IMR-90 (cell line): ENCODE measurements around the gene ADGRL3. TPM values are rescaled to one million over a fixed set of nuclear protein-coding genes. Genes with fewer than 3 reads are reported as not detected.

Source experiments
- ATAC-seq: fragments of 200-7000 bp; cut with Tn5 transposase; 2 replicates; pipeline ENCODE4 v1.9.1; 2020; ENCODE audit warnings: low read depth, mild to moderate bottlenecking, moderate library complexity
- BruUV-seq: library from RNA; stranded (reverse); fragments of 400-500 nt; replicated peaks from 2 replicates; lab custom pipeline; 2021; lab: Mats Ljungman, UMichigan
- CTCF ChIA-PET: fragments of 300-600 bp; formaldehyde crosslinking; extraction: SDS; loops from one replicate; lab custom pipeline; 2021; ENCODE audit warnings: antibody characterized with exemption; lab: Yijun Ruan, JAX
- POLR2A ChIA-PET: fragments of 300-600 bp; sonication (Branson Sonifier 250); formaldehyde crosslinking; loops from one replicate; lab custom pipeline; 2022; ENCODE audit warnings: antibody characterized with exemption; ENCODE audit not compliant: unreplicated experiment; lab: Charles Lee
- DNase-seq: peaks from one replicate; pipeline ENCODE4 v3.0.0; 2013
- H2AFZ ChIP-seq: replicated peaks from 2 replicates; pipeline ENCODE3; 2013; ENCODE audit warnings: low read length, mild to moderate bottlenecking; ENCODE audit not compliant: poor library complexity
- H2AK5ac ChIP-seq: 2 replicates; pipeline ENCODE4 v1.6.1; 2013; ENCODE audit warnings: low read depth, low read length, inconsistent platforms
- H2AK9ac ChIP-seq: replicated peaks from 2 replicates; pipeline ENCODE3; 2013; ENCODE audit warnings: mild to moderate bottlenecking, low read depth, low read length, moderate library complexity; ENCODE audit not compliant: poor library complexity
- H2BK120ac ChIP-seq: 2 replicates; pipeline ENCODE4 v1.6.1; 2013; ENCODE audit warnings: low read depth, low read length, inconsistent platforms
- H2BK15ac ChIP-seq: 3 replicates; pipeline ENCODE4 v1.6.1; 2013; ENCODE audit warnings: low read depth, low read length, inconsistent platforms
- H2BK20ac ChIP-seq: 2 replicates; pipeline ENCODE4 v1.6.1; 2013; ENCODE audit warnings: low read depth, mild to moderate bottlenecking, inconsistent platforms, low read length, moderate library complexity
- H2BK5ac ChIP-seq: 2 replicates; pipeline ENCODE4 v1.6.1; 2013; ENCODE audit warnings: mild to moderate bottlenecking, low read depth, low read length, inconsistent platforms; ENCODE audit not compliant: poor library complexity, severe bottlenecking
- H3K14ac ChIP-seq: replicated peaks from 2 replicates; pipeline ENCODE4 v1.6.1; 2013; ENCODE audit warnings: low read depth, low read length, inconsistent platforms
- H3K18ac ChIP-seq: 2 replicates; pipeline ENCODE4 v1.6.1; 2013; ENCODE audit warnings: low read depth, low read length, control low read depth
- H3K23ac ChIP-seq: 2 replicates; pipeline ENCODE4 v1.6.1; 2013; ENCODE audit warnings: low read depth, low read length, inconsistent platforms
- H3K27ac ChIP-seq: 2 replicates; pipeline ENCODE4 v1.5.1; 2013; ENCODE audit warnings: mild to moderate bottlenecking, control low read depth, low read length; ENCODE audit not compliant: insufficient read depth
- H3K27me3 ChIP-seq: 2 replicates; pipeline ENCODE4 v1.6.1; 2013; ENCODE audit warnings: low read length; ENCODE audit not compliant: control insufficient read depth, insufficient read depth
- H3K36me3 ChIP-seq: 2 replicates; pipeline ENCODE4 v1.6.1; 2013; ENCODE audit warnings: low read length, mixed read lengths; ENCODE audit not compliant: control insufficient read depth, insufficient read depth
- H3K4ac ChIP-seq: 2 replicates; pipeline ENCODE4 v1.6.1; 2013; ENCODE audit warnings: low read depth, low read length, inconsistent platforms
- H3K4me1 ChIP-seq: 2 replicates; pipeline ENCODE4 v1.6.1; 2013; ENCODE audit warnings: low read length, mixed read lengths; ENCODE audit not compliant: control insufficient read depth, insufficient read depth
- H3K4me2 ChIP-seq: 2 replicates; pipeline ENCODE4 v1.6.1; 2013; ENCODE audit warnings: low read depth, mild to moderate bottlenecking, control low read depth, low read length, moderate library complexity
- H3K4me3 ChIP-seq: 2 replicates; pipeline ENCODE4 v1.5.1; 2013; ENCODE audit warnings: low read depth, mild to moderate bottlenecking, control low read depth, low read length, moderate library complexity; ENCODE audit not compliant: insufficient read depth
- H3K56ac ChIP-seq: 2 replicates; pipeline ENCODE4 v1.6.1; 2013; ENCODE audit warnings: low read length, inconsistent platforms; ENCODE audit not compliant: insufficient read depth; ENCODE audit errors: extremely low read depth
- H3K79me1 ChIP-seq, 2 experiments: 2 replicates each; pipeline ENCODE4 v1.6.1; 2013; ENCODE audit warnings: low read length in 2 of 2, inconsistent platforms in 1 of 2, low read depth in 1 of 2
- H3K9ac ChIP-seq: 2 replicates; pipeline ENCODE4 v1.6.1; 2013; ENCODE audit warnings: low read depth, low read length, control low read depth
- H3K9me1 ChIP-seq: 2 replicates; pipeline ENCODE4 v1.6.1; 2013; ENCODE audit warnings: low read length, inconsistent platforms; ENCODE audit not compliant: insufficient read depth
- H3K9me3 ChIP-seq: 2 replicates; pipeline ENCODE4 v1.6.1; 2013; ENCODE audit warnings: low read length; ENCODE audit not compliant: control insufficient read depth, insufficient read depth
- H4K20me1 ChIP-seq: 2 replicates; pipeline ENCODE4 v1.6.1; 2013; ENCODE audit warnings: low read length, inconsistent platforms; ENCODE audit not compliant: insufficient read depth
- H4K5ac ChIP-seq: 2 replicates; pipeline ENCODE4 v1.6.1; 2013; ENCODE audit warnings: mild to moderate bottlenecking, low read depth, low read length, control low read depth
- H4K8ac ChIP-seq, 2 experiments: 2 replicates each; pipeline ENCODE4 v1.6.1; 2013; ENCODE audit warnings: low read depth in 2 of 2, low read length in 2 of 2, control low read depth in 1 of 2, inconsistent platforms in 1 of 2
- H4K91ac ChIP-seq: 2 replicates; pipeline ENCODE4 v1.6.1; 2013; ENCODE audit warnings: low read depth, low read length, inconsistent platforms; ENCODE audit not compliant: insufficient read depth
- BHLHE40 ChIP-seq: fragments of 150-350 bp; IDR thresholded peaks from 2 replicates; pipeline ENCODE4 v1.6.1; 2016; ENCODE audit warnings: mild to moderate bottlenecking, low read depth, low read length
- CEBPB ChIP-seq: IDR thresholded peaks from 2 replicates; pipeline ENCODE4 v1.6.1; 2012; ENCODE audit warnings: low read depth, low read length, improper control_type of control experiment
- CHD1 ChIP-seq: IDR thresholded peaks from 2 replicates; pipeline ENCODE4 v1.6.1; 2012; ENCODE audit warnings: low read depth, low read length, improper control_type of control experiment
- CTCF ChIP-seq: conservative IDR thresholded peaks from 2 replicates; pipeline ENCODE4 v1.5.1; 2012; ENCODE audit warnings: mild to moderate bottlenecking, low read depth, low read length, improper control_type of control experiment
- ELK1 ChIP-seq: fragments of 150-350 bp; IDR thresholded peaks from 2 replicates; pipeline ENCODE4 v1.6.1; 2016; ENCODE audit warnings: low read depth, mild to moderate bottlenecking, low read length, moderate library complexity, borderline replicate concordance
- FOS ChIP-seq: fragments of 150-350 bp; IDR thresholded peaks from 2 replicates; pipeline ENCODE4 v1.6.1; 2016; ENCODE audit warnings: low read depth, low read length
- MAFK ChIP-seq: IDR thresholded peaks from 2 replicates; pipeline ENCODE4 v1.6.1; 2012; ENCODE audit warnings: low read depth, low read length, improper control_type of control experiment
- MAZ ChIP-seq: IDR thresholded peaks from 2 replicates; pipeline ENCODE4 v1.6.1; 2012; ENCODE audit warnings: low read depth, mild to moderate bottlenecking, low read length, improper control_type of control experiment, moderate library complexity, borderline replicate concordance
- MXI1 ChIP-seq: IDR thresholded peaks from 2 replicates; pipeline ENCODE4 v1.6.1; 2012; ENCODE audit warnings: low read depth, mild to moderate bottlenecking, low read length, moderate library complexity, borderline replicate concordance
- NFE2L2 ChIP-seq: fragments of 150-350 bp; IDR thresholded peaks from 2 replicates; pipeline ENCODE4 v1.6.1; 2016; ENCODE audit warnings: low read depth, mild to moderate bottlenecking, low read length
- POLR2A ChIP-seq: IDR thresholded peaks from 2 replicates; pipeline ENCODE4 v1.6.1; 2012; ENCODE audit warnings: mild to moderate bottlenecking, low read depth, low read length
- RAD21 ChIP-seq: IDR thresholded peaks from 2 replicates; pipeline ENCODE4 v1.6.1; 2012; ENCODE audit warnings: low read length, improper control_type of control experiment
- RCOR1 ChIP-seq: IDR thresholded peaks from 2 replicates; pipeline ENCODE4 v1.6.1; 2012; ENCODE audit warnings: mild to moderate bottlenecking, low read length, improper control_type of control experiment; ENCODE audit not compliant: insufficient replicate concordance
- RFX5 ChIP-seq: IDR thresholded peaks from 2 replicates; pipeline ENCODE4 v1.8.0; 2012; ENCODE audit warnings: low read depth, mild to moderate bottlenecking, low read length, moderate library complexity
- WGBS, 2 experiments: methylation state at CpG; one replicate each; pipeline versions ENCODE4 v1.1.5 to v1.1.7; 2013; ENCODE audit warnings: missing lambda C conversion rate in 2 of 2; ENCODE audit not compliant: insufficient read length in 1 of 2; ENCODE audit errors: extremely low coverage in 2 of 2; 5-methylcytosine and 5-hydroxymethylcytosine counted together
- dilution Hi-C: fragments of 300-500 bp; cut with HindIII; formaldehyde crosslinking; loops from one replicate; pipeline ENCODE4 v1.14.3; 2018; ENCODE audit warnings: low sequenced_read_pairs; ENCODE audit not compliant: unreplicated experiment
- in situ Hi-C: fragments of 300-500 bp; cut with MboI; formaldehyde crosslinking; loops from 3 replicates; pipeline ENCODE4 v1.14.3; 2019; ENCODE audit warnings: low sequenced_read_pairs, inconsistent platforms, mixed read lengths
- intact Hi-C: fragments of 100-400 bp; cut with micrococcal nuclease; formaldehyde crosslinking; loops from 2 replicates; pipeline ENCODE4 v1.10.0; 2022
- polyA plus RNA-seq, 3 experiments: library from polyadenylated mRNA; depleted of rRNA; stranded (reverse); fragments of >200 nt; gene quantifications; 2 replicates each; pipeline ENCODE4 v1.2.3, GENCODE V29; 2012; ENCODE audit warnings: low replicate concordance in 1 of 3
- total RNA-seq: library from RNA; depleted of rRNA; stranded (reverse); fragments of >200 nt; gene quantifications from 2 replicates; pipeline ENCODE4 v1.2.3, GENCODE V29; 2012
- TF ChIP-seq, protein P1 (sequence below): fragments of 150-350 bp; IDR thresholded peaks from 2 replicates; pipeline ENCODE4 v1.6.1; 2017; ENCODE audit warnings: mild to moderate bottlenecking, antibody characterized with exemption, low read length, low read depth

Gene ADGRL3
- total and polyA plus RNA-seq, 2 of the 4 experiments (the other 2 are of a cell fraction) = 0.46 to 2.5 TPM

DNA sequence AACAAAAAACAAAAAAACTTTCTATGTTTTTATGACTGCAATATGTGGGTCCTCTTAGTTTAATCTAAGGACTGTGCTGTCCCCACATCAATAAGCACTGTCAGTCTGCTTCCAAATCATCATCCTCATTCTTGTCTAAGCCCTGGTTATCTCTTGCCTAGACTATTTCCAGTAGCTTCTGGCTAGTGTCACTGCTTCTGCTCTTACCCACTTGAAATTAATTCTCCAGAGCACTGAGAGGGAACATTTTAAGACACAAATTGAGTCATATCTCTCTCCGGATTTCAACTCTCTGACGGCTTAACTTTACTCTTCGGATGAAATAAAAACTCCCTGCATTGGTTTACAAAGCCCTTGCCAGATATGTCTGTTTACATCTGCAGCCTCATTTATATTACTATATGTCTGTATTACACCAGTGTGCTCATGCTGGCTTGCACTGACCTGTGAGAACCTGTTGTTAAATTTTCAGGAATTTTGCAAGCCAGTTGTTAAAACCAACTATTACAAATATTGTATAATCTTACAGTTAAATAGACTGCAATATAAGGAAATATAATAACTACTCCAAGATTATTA, 345.9 kb downstream of the ADGRL3 start:
- CTCF ChIA-PET = no interaction called here
- H3K23ac ChIP-seq = no peak overlapping the region
- no peak overlapping the region for H2AFZ ChIP-seq
- no peak overlapping the region for H3K14ac ChIP-seq
- WGBS, 2 experiments = no CpG with 5 or more reads among the region's 3 CpGs
- H2BK5ac ChIP-seq = no peak overlapping the region
- H4K91ac ChIP-seq = no peak overlapping the region
- no peak overlapping the region for H2AK5ac ChIP-seq
- H3K4me1 ChIP-seq = no peaks in the 10 kb centered on the region
- H3K9me1 ChIP-seq = no peaks in the 10 kb centered on the region
- H3K56ac ChIP-seq = no peak overlapping the region
- H2BK120ac ChIP-seq = no peak overlapping the region
- H3K79me1 ChIP-seq = no peaks in the 10 kb centered on the region
- H2AK9ac ChIP-seq = no peak overlapping the region
- DNase-seq (no peak), ATAC-seq (no peak)
- POLR2A ChIA-PET = no interaction called here
- no peaks in the 10 kb centered on the region for H3K27me3 ChIP-seq
- no peak overlapping the region for H3K4me3 ChIP-seq
- TF ChIP-seq CTCF = no peak
- no peak for TF ChIP-seq NFE2L2
- TF ChIP-seq MXI1 = no peak
- no peak for TF ChIP-seq MAZ
- no peak for TF ChIP-seq FOS
- TF ChIP-seq, protein P1, sequence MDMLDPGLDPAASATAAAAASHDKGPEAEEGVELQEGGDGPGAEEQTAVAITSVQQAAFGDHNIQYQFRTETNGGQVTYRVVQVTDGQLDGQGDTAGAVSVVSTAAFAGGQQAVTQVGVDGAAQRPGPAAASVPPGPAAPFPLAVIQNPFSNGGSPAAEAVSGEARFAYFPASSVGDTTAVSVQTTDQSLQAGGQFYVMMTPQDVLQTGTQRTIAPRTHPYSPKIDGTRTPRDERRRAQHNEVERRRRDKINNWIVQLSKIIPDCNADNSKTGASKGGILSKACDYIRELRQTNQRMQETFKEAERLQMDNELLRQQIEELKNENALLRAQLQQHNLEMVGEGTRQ = no peak
- TF ChIP-seq CHD1 = no peak
- TF ChIP-seq RAD21 = no peak
- TF ChIP-seq POLR2A = no peak
- TF ChIP-seq MAFK = no peak
- no peak for TF ChIP-seq RFX5
- no peak for TF ChIP-seq ELK1
- no peak for TF ChIP-seq BHLHE40
- no peak for TF ChIP-seq RCOR1
- TF ChIP-seq CEBPB = no peak
- dilution Hi-C loops = no loop called here
- H3K9me3 ChIP-seq = no peaks in the 10 kb centered on the region
- H4K20me1 ChIP-seq = no peaks in the 10 kb centered on the region
- no peaks in the 10 kb centered on the region for H3K36me3 ChIP-seq
- no peak overlapping the region for H2BK15ac ChIP-seq
- no peak overlapping the region for H3K4ac ChIP-seq
- no peak overlapping the region for H3K9ac ChIP-seq
- in situ Hi-C loops = no loop called here
- H2BK20ac ChIP-seq = no peak overlapping the region
- intact Hi-C loops = no loop called here
- no peak overlapping the region for H3K18ac ChIP-seq
- no TSS peak for BruUV-seq
- no peak overlapping the region for H4K8ac ChIP-seq
- no peak overlapping the region for H3K27ac ChIP-seq
- H3K4me2 ChIP-seq = no peak overlapping the region
- no peak overlapping the region for H4K5ac ChIP-seq
